GM12878 (cell line): Measurements from ENCODE around the gene CORO1C. TPM values are rescaled to one million over a fixed set of nuclear protein-coding genes. Genes with fewer than 3 reads are reported as not detected.

Experiments used
- ATAC-seq: fragments of 200-7000 bp; cut with Tn5 transposase; 3 replicates; pipeline ENCODE4 v1.9.1; 2020; ENCODE audit warnings: mild to moderate bottlenecking, moderate library complexity
- BruUV-seq: library from RNA; stranded (reverse); fragments of 400-500 nt; replicated peaks from 2 replicates; lab custom pipeline; 2021; lab: Mats Ljungman, UMichigan
- CTCF ChIA-PET: fragments of 300-600 bp; sonication (Branson Sonifier 250); formaldehyde crosslinking; extraction: SDS; loops from one replicate; lab custom pipeline; 2021; ENCODE audit warnings: inconsistent platforms; lab: Yijun Ruan, JAX
- POLR2A ChIA-PET: fragments of 350-600 bp; formaldehyde crosslinking; extraction: SDS; loops from one replicate; lab custom pipeline; 2021; ENCODE audit warnings: inconsistent platforms; lab: Charles Lee
- RAD21 ChIA-PET: fragments of 300-600 bp; sonication (Branson Sonifier 250); formaldehyde crosslinking; loops from one replicate; lab custom pipeline; 2023; ENCODE audit warnings: antibody characterized with exemption; ENCODE audit not compliant: unreplicated experiment; lab: Charles Lee
- SMC1A ChIA-PET: fragments of 300-600 bp; sonication (Branson Sonifier 250); formaldehyde crosslinking; loops from one replicate; lab custom pipeline; 2023; ENCODE audit not compliant: unreplicated experiment, uncharacterized antibody; lab: Charles Lee
- DNase-seq: peaks from one replicate; pipeline ENCODE4 v3.0.0-alpha.2; 2011; ENCODE audit warnings: low read depth, low spot score
- FAIRE-seq: peaks from 3 replicates; lab custom pipeline; 2011; peaks lifted over from hg19 to GRCh38; lab: Jason Lieb, UNC
- H2AFZ ChIP-seq: 2 replicates; pipeline ENCODE4 v1.6.0; 2011; ENCODE audit warnings: low read depth, low read length, control low read depth; ENCODE audit not compliant: control insufficient read depth
- H3K27ac ChIP-seq: 2 replicates; pipeline ENCODE4 v1.5.1; 2011; ENCODE audit warnings: control low read depth; ENCODE audit not compliant: control insufficient read depth, insufficient read depth
- H3K27me3 ChIP-seq, 2 experiments: replicated peaks in 1 of 2; 2 replicates each; pipeline versions ENCODE4 v1.6.0 to v1.6.1; 2011; ENCODE audit warnings: low read length in 1 of 2; ENCODE audit not compliant: control insufficient read depth in 2 of 2, insufficient read depth in 2 of 2
- H3K36me3 ChIP-seq, 2 experiments: 2 replicates each; pipeline ENCODE4 v1.5.1; 2011; ENCODE audit warnings: low read length in 1 of 2; ENCODE audit not compliant: control insufficient read depth in 2 of 2, insufficient read depth in 2 of 2
- H3K4me1 ChIP-seq: 2 replicates; pipeline ENCODE4 v1.6.1; 2011; ENCODE audit warnings: mild to moderate bottlenecking, low read length, moderate library complexity, mixed read lengths; ENCODE audit not compliant: control insufficient read depth, insufficient read depth
- H3K4me2 ChIP-seq: 2 replicates; pipeline ENCODE4 v1.6.0; 2011; ENCODE audit warnings: control low read depth; ENCODE audit not compliant: control insufficient read depth, insufficient read depth
- H3K4me3 ChIP-seq: fragments of 200-600 bp; sonication (generic); 2 replicates; pipeline ENCODE4 v1.5.1; 2016
- H3K79me2 ChIP-seq: 2 replicates; pipeline ENCODE4 v1.6.0; 2011; ENCODE audit warnings: low read length; ENCODE audit not compliant: control insufficient read depth, insufficient read depth
- H3K9ac ChIP-seq: 2 replicates; pipeline ENCODE4 v1.8.0; 2011; ENCODE audit warnings: low read length, control low read depth, mixed read lengths; ENCODE audit not compliant: control insufficient read depth, insufficient read depth
- H3K9me3 ChIP-seq: replicated peaks from 3 replicates; pipeline ENCODE4 v1.5.1; 2011; ENCODE audit warnings: mild to moderate bottlenecking, low read length; ENCODE audit not compliant: control insufficient read depth, insufficient read depth
- H4K20me1 ChIP-seq: 2 replicates; pipeline ENCODE4 v1.6.0; 2011; ENCODE audit not compliant: control insufficient read depth, insufficient read depth
- ATF2 ChIP-seq: IDR thresholded peaks from 2 replicates; pipeline ENCODE4 v1.6.1; 2012; ENCODE audit warnings: low read length, inconsistent platforms
- ATF7 ChIP-seq: fragments of 450-650 bp; IDR thresholded peaks from 2 replicates; pipeline ENCODE4 v1.6.1; 2016; ENCODE audit warnings: low read depth, mild to moderate bottlenecking
- BMI1 ChIP-seq: fragments of 450-650 bp; IDR thresholded peaks from 2 replicates; pipeline ENCODE4 v1.6.1; 2016; ENCODE audit warnings: mild to moderate bottlenecking, moderate library complexity, borderline replicate concordance
- CREB1 ChIP-seq: IDR thresholded peaks from 2 replicates; pipeline ENCODE4 v1.6.1; 2012; ENCODE audit warnings: low read depth, mild to moderate bottlenecking, inconsistent platforms
- IKZF2 ChIP-seq, 2 experiments: fragments of 450-650 bp; IDR thresholded peaks; 2 replicates each; pipeline ENCODE4 v1.6.1; 2017; ENCODE audit warnings: mild to moderate bottlenecking in 2 of 2, moderate library complexity in 2 of 2
- IRF4 ChIP-seq: IDR thresholded peaks from 2 replicates; pipeline ENCODE4 v1.6.1; 2011; ENCODE audit warnings: low read depth, low read length
- LARP7 ChIP-seq: fragments of 450-650 bp; IDR thresholded peaks from 2 replicates; pipeline ENCODE4 v1.6.1; 2017; ENCODE audit warnings: mild to moderate bottlenecking
- NR2C1 ChIP-seq: fragments of 450-650 bp; IDR thresholded peaks from 2 replicates; pipeline ENCODE4 v1.6.1; 2017; ENCODE audit warnings: antibody characterized with exemption, mild to moderate bottlenecking, moderate library complexity
- NR2C2 ChIP-seq: IDR thresholded peaks from 2 replicates; pipeline ENCODE4 v1.6.1; 2011; ENCODE audit warnings: borderline replicate concordance, low read depth; ENCODE audit not compliant: control insufficient read depth, insufficient read length
- NRF1 ChIP-seq: conservative IDR thresholded peaks from 2 replicates; pipeline ENCODE4 v1.6.1; 2011; ENCODE audit warnings: mild to moderate bottlenecking, low read depth, low read length, improper control_type of control experiment
- PAX8 ChIP-seq: fragments of 450-650 bp; IDR thresholded peaks from 2 replicates; pipeline ENCODE4 v1.6.1; 2017; ENCODE audit warnings: mild to moderate bottlenecking, moderate library complexity
- POLR2AphosphoS2 ChIP-seq: IDR thresholded peaks from 2 replicates; pipeline ENCODE4 v1.6.1; 2011; ENCODE audit warnings: low read depth, mild to moderate bottlenecking, low read length, improper control_type of control experiment, moderate library complexity
- RAD51 ChIP-seq: fragments of 450-650 bp; IDR thresholded peaks from 2 replicates; pipeline ENCODE4 v1.6.1; 2016; ENCODE audit warnings: moderate library complexity, mild to moderate bottlenecking, inconsistent platforms
- RBBP5 ChIP-seq: fragments of 200-600 bp; sonication (generic); conservative IDR thresholded peaks from 2 replicates; pipeline ENCODE4 v1.6.1; 2016
- RCOR1 ChIP-seq: conservative IDR thresholded peaks from 2 replicates; pipeline ENCODE4 v1.6.1; 2012; ENCODE audit warnings: low read depth, low read length, improper control_type of control experiment
- SMAD1 ChIP-seq: fragments of 450-650 bp; IDR thresholded peaks from 2 replicates; pipeline ENCODE4 v1.6.1; 2018; ENCODE audit warnings: mild to moderate bottlenecking, low read depth; ENCODE audit not compliant: partially characterized antibody
- SUPT20H ChIP-seq: IDR thresholded peaks from 2 replicates; pipeline ENCODE4 v1.6.1; 2011; ENCODE audit warnings: low read depth, mild to moderate bottlenecking, low read length, moderate library complexity, borderline replicate concordance; ENCODE audit not compliant: control insufficient read depth
- ZNF24 ChIP-seq: fragments of 450-650 bp; IDR thresholded peaks from 2 replicates; pipeline ENCODE4 v1.6.1; 2017; ENCODE audit warnings: antibody characterized with exemption, mild to moderate bottlenecking
- WGBS: methylation state at CpG from one replicate; pipeline ENCODE4 v1.1.6; 2016; ENCODE audit warnings: low lambda C conversion rate; ENCODE audit not compliant: insufficient replicate concordance, insufficient coverage; ENCODE audit errors: missing lambda C conversion rate; 5-methylcytosine and 5-hydroxymethylcytosine counted together
- in situ Hi-C: fragments of 300-500 bp; cut with MboI; formaldehyde crosslinking; loops from 9 replicates; pipeline ENCODE4 v1.14.3; 2018; ENCODE audit warnings: mixed read lengths
- intact Hi-C: fragments of 100-400 bp; cut with micrococcal nuclease; formaldehyde crosslinking; loops from one replicate; pipeline ENCODE4 v1.14.2; 2022; ENCODE audit not compliant: unreplicated experiment
- polyA plus RNA-seq, 11 experiments: library from polyadenylated mRNA; depleted of rRNA in 4 of 11; unstranded in 6 of 11; stranded (reverse) in 5 of 11; fragments of >200 nt; fragmentation: Nextera tagmentation in 4 of 11; fragmentation: Illumina TruSeq in 1 of 11; extraction: Ambion mirVana in 4 of 11; extraction: Trizol in 1 of 11; gene quantifications; 1 replicate in 1 of 11; 2 replicates in 10 of 11; pipeline versions ENCODE4 v1.2.1 to v1.2.3, GENCODE V29; 2011 to 2016; ENCODE audit warnings: inconsistent platforms in 2 of 11, missing spikeins in 2 of 11, low read depth in 1 of 11
- total RNA-seq, 4 experiments: library from RNA; depleted of rRNA in 3 of 4; stranded (reverse); fragments of >200 nt in 3 of 4; fragmentation: Illumina TruSeq in 1 of 4; extraction: Trizol in 1 of 4; gene quantifications; 2 replicates each; pipeline versions ENCODE4 v1.2.1 to v1.2.3, GENCODE V29; 2013 to 2021
- TF ChIP-seq, protein P1 (sequence below): fragments of 450-650 bp; IDR thresholded peaks from 2 replicates; pipeline ENCODE4 v1.6.1; 2018; ENCODE audit warnings: mild to moderate bottlenecking, low read depth, moderate library complexity; ENCODE audit not compliant: partially characterized antibody

CORO1C gene
- total and polyA plus RNA-seq, 10 of the 15 experiments (the other 5 are each of a cell fraction or from before 2014, with no cell fraction given): 52.7 to 254 (median 171) TPM

- BruUV-seq: no TSS peak
- H3K27me3 ChIP-seq: no peaks in the 10 kb centered on the region
- ATAC-seq (no peak), FAIRE-seq (no peak), DNase-seq (no peak)
- peaks cover 92% of the 10 kb centered on the region for H3K79me2 ChIP-seq
- no peak overlapping the region for H2AFZ ChIP-seq
- H3K9me3 ChIP-seq: no peaks in the 10 kb centered on the region
- ChIA-PET POLR2A (interaction anchor here (0.6 to 1.5 kb wide), 3 partner anchors 9 to 38 kb away, joined by 3 to 6 read pairs (median 4); no protein-coding TSS in a partner anchor), RAD21 (interaction anchor here (0.8 to 1.4 kb wide), 2 partner anchors 13 to 15 kb away, joined by 3 read pairs; no protein-coding TSS in a partner anchor), SMC1A (interaction anchor here (0.9 to 8.6 kb wide), 5 partner anchors 8 to 32 kb away, joined by 3 to 83 read pairs (median 3); no protein-coding TSS in a partner anchor), CTCF (interaction anchor here (1.4 to 1.8 kb wide), 3 partner anchors 10 to 53 kb away, joined by 3 to 7 read pairs (median 4); no protein-coding TSS in a partner anchor)
- TF ChIP-seq ATF7 (no peak), PAX8 (no peak), POLR2AphosphoS2 (no peak), RAD51 (no peak), RCOR1 (no peak), LARP7 (no peak), IRF4 (no peak), IKZF2 (IDR thresholded peaks at IDR 0.05) (no peak), CREB1 (no peak), BMI1 (no peak), NRF1 (no peak), NR2C2 (no peak), RBBP5 (no peak), SUPT20H (no peak), ZNF24 (no peak), ATF2 (no peak), NR2C1 (no peak), SMAD1 (no peak)
- TF ChIP-seq, protein P1, sequence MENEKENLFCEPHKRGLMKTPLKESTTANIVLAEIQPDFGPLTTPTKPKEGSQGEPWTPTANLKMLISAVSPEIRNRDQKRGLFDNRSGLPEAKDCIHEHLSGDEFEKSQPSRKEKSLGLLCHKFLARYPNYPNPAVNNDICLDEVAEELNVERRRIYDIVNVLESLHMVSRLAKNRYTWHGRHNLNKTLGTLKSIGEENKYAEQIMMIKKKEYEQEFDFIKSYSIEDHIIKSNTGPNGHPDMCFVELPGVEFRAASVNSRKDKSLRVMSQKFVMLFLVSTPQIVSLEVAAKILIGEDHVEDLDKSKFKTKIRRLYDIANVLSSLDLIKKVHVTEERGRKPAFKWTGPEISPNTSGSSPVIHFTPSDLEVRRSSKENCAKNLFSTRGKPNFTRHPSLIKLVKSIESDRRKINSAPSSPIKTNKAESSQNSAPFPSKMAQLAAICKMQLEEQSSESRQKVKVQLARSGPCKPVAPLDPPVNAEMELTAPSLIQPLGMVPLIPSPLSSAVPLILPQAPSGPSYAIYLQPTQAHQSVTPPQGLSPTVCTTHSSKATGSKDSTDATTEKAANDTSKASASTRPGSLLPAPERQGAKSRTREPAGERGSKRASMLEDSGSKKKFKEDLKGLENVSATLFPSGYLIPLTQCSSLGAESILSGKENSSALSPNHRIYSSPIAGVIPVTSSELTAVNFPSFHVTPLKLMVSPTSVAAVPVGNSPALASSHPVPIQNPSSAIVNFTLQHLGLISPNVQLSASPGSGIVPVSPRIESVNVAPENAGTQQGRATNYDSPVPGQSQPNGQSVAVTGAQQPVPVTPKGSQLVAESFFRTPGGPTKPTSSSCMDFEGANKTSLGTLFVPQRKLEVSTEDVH: no peak
- H3K4me2 ChIP-seq: no peak overlapping the region
- peaks cover 34% of the 10 kb centered on the region for H3K4me1 ChIP-seq
- no peaks in the 10 kb centered on the region; the same call in 1 of the 2 replicates for H4K20me1 ChIP-seq
- no peak overlapping the region for H3K4me3 ChIP-seq
- 97% methylated on average over 5 of the region's 5 CpGs for WGBS
- in situ Hi-C loops: no loop called here
- no peak overlapping the region for H3K27ac ChIP-seq
- H3K36me3 ChIP-seq: peaks cover 0 to 2% of the 10 kb centered on the region in 2 experiments; a peak in 1 of 4 replicates
- no peak overlapping the region for H3K9ac ChIP-seq
- intact Hi-C loops: no loop called here
These were observed 14.1 kb downstream of the CORO1C start for GRCh38 chr12:108717243-108717642.
